ENCODE data around the gene ZNF25.
"Not testable (repeated sequence)": the region's sequence is repeated elsewhere in the genome, so short reads cannot be mapped to it uniquely, and the experiment has no call there.

Gene ZNF25

DNA sequence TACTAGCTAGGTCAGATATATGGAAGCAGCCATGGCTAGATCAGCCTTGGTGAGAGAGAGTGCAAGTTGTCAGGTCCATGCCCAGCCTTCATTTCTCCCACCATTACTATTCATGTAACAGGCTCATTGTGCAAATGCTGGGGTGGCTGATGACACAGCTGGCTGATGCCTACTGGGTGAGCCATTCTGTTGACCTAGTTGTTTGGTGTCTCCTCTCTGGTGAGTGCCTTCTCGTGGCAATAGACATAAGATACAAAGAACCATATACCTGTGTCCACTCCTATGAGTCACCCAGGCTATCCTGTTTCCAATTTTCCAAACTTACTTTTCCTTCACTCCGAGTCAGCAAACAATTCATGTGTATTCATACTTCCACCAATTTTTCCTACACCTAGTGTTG is 46.0 kb downstream of the ZNF25 start:
- ChIA-PET POLR2A (no interaction called here), CTCF (no interaction called here)
- no peak for TF ChIP-seq LEF1 (IDR thresholded peaks at IDR 0.05; ENCODE audit: borderline replicate concordance)
- TF ChIP-seq HDGF (IDR thresholded peaks at IDR 0.05; ENCODE audit: borderline replicate concordance): no peak
- TF ChIP-seq L3MBTL2 (conservative IDR thresholded peaks at IDR 0.05): no peak
- no peak for TF ChIP-seq FOXA1 (IDR thresholded peaks at IDR 0.05)
- TF ChIP-seq, protein P1, sequence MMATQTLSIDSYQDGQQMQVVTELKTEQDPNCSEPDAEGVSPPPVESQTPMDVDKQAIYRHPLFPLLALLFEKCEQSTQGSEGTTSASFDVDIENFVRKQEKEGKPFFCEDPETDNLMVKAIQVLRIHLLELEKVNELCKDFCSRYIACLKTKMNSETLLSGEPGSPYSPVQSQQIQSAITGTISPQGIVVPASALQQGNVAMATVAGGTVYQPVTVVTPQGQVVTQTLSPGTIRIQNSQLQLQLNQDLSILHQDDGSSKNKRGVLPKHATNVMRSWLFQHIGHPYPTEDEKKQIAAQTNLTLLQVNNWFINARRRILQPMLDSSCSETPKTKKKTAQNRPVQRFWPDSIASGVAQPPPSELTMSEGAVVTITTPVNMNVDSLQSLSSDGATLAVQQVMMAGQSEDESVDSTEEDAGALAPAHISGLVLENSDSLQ (IDR thresholded peaks at IDR 0.05): no peak
- no peak for TF ChIP-seq SP1 (IDR thresholded peaks at IDR 0.05)
- TF ChIP-seq CTBP1 (IDR thresholded peaks at IDR 0.05; ENCODE audit: borderline replicate concordance): no peak
- TF ChIP-seq FOXK2 (IDR thresholded peaks at IDR 0.05): no peak
- no peak for TF ChIP-seq NFRKB (IDR thresholded peaks at IDR 0.05)
- no peak for TF ChIP-seq FOXM1 (IDR thresholded peaks at IDR 0.05; ENCODE audit: borderline replicate concordance)
- TF ChIP-seq ARNT (IDR thresholded peaks at IDR 0.05): no peak
- no peak for TF ChIP-seq ZNF384 (IDR thresholded peaks at IDR 0.05)
- TF ChIP-seq SUZ12 (IDR thresholded peaks at IDR 0.05): no peak
- TF ChIP-seq TARDBP (IDR thresholded peaks at IDR 0.05): no peak
- no peak for DNase-seq (ENCODE audit: extremely low spot score)

DNA sequence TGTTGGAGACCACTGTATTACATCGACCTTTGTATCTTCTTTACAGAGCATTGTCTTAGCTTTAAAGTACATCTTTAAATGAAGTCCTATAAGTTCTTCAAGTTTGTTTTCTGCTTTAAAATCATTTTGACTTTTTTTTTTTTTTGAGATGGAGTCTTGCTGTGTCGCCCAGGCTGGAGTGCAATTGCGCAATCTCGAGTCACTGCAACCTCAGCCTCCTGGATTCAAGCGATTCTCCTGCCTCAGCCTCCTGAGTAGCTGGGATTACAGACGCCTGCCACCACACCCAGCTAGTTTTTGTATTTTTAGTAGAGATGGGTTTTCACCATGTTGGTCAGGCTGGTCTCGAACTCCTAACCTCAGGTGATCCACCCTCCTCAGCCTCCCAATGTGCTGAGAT is 68.3 kb downstream of the ZNF25 start:
- DNase-seq (ENCODE audit: extremely low spot score); CTCF ChIA-PET; POLR2A ChIA-PET: not testable (repeated sequence)

DNA sequence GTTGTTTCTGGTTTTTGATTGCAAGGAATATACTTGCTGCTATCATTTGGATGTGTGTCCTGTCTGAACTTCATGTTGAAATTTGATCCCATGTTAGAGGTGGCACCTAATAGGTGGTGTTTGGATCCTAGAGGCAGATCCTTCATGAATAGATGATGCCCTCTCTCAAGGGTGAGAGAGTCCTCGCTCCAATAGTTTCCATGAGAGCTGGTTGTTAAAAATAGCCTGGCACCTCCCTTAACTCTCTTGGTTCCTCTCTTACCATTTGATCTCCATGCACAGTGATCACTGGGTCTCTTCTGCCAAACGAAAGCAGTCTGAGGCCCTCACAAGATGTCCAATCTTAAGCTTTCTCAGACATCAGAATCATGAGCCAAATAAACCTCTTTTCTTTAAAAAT is 70.1 kb downstream of the ZNF25 start:
- TF ChIP-seq, protein P1 (IDR thresholded peaks at IDR 0.05): no peak
- TF ChIP-seq BHLHE40 (IDR thresholded peaks at IDR 0.05; ENCODE audit: borderline replicate concordance): no peak
- no peak for TF ChIP-seq FOXK2 (IDR thresholded peaks at IDR 0.05)
- TF ChIP-seq ELF4 (IDR thresholded peaks at IDR 0.05): no peak
- no peak for TF ChIP-seq FOXM1 (IDR thresholded peaks at IDR 0.05; ENCODE audit: borderline replicate concordance)
- TF ChIP-seq LEF1 (IDR thresholded peaks at IDR 0.05; ENCODE audit: borderline replicate concordance): no peak
- TF ChIP-seq SP1 (IDR thresholded peaks at IDR 0.05): no peak
- no peak for TF ChIP-seq CTBP1 (IDR thresholded peaks at IDR 0.05; ENCODE audit: borderline replicate concordance)
- TF ChIP-seq SUZ12 (IDR thresholded peaks at IDR 0.05): no peak
- no peak for TF ChIP-seq ARNT (IDR thresholded peaks at IDR 0.05)
- no peak for TF ChIP-seq L3MBTL2 (conservative IDR thresholded peaks at IDR 0.05)
- no peak for TF ChIP-seq FOXA1 (IDR thresholded peaks at IDR 0.05)
- TF ChIP-seq HDGF (IDR thresholded peaks at IDR 0.05; ENCODE audit: borderline replicate concordance): no peak
- CTCF ChIA-PET: no interaction called here

More for the DNA sequence above, 70.1 kb downstream of the ZNF25 start:
- DNase-seq (ENCODE audit: extremely low spot score): no peak
- POLR2A ChIA-PET: no interaction called here
